Fibroblast of villous mesenchyme (primary cell): Measurements from ENCODE around the gene BCL2A1. TPM values are rescaled to one million over a fixed set of nuclear protein-coding genes. Genes with fewer than 3 reads are reported as not detected.

Experiments
- DNase-seq: peaks from one replicate; pipeline ENCODE4 v3.0.0-alpha.2; 2010; ENCODE audit warnings: low read depth
- H3K4me3 ChIP-seq: 2 replicates; pipeline ENCODE4 v1.5.1; 2011; ENCODE audit warnings: low read depth, mild to moderate bottlenecking, low read length
- CTCF ChIP-seq: IDR thresholded peaks from 2 replicates; pipeline ENCODE4 v1.5.1; 2012; ENCODE audit warnings: low read depth, mild to moderate bottlenecking, low read length; ENCODE audit not compliant: insufficient read depth
- total RNA-seq: library from RNA; depleted of rRNA; stranded (reverse); fragments of >200 nt; gene quantifications from 2 replicates; pipeline ENCODE4 v1.2.3, GENCODE V29; 2012

BCL2A1 gene
- total RNA-seq, 1 donor: not detected

GRCh38 chr15:79956354-79956939 lies 14.5 kb downstream of the BCL2A1 start:
- H3K4me3 ChIP-seq: no peak overlapping the region
- DNase-seq: peak; percentile 51
- TF ChIP-seq CTCF: no peak

DNA sequence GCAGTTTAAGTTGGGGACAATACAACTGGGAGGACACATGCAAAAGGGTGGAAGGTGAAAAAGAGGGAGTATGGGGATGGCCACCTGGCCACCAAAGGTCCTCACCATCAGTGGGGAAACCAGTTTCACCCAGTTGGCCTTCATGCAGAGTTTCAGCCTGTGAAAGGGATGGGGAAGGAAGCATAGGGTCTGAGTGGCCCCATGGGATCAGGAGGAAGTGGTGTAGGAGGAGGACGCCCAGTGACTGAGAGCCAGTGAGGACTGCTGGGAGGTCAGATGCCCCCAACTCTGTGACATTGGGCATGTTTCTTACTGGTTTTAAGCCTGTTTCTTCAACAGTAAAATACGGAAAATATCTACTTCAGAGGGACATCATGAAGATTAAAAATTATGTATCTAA lies 16.3 kb downstream of the BCL2A1 start:
- no peak for TF ChIP-seq CTCF
- DNase-seq: no peak
- no peak overlapping the region for H3K4me3 ChIP-seq

DNA sequence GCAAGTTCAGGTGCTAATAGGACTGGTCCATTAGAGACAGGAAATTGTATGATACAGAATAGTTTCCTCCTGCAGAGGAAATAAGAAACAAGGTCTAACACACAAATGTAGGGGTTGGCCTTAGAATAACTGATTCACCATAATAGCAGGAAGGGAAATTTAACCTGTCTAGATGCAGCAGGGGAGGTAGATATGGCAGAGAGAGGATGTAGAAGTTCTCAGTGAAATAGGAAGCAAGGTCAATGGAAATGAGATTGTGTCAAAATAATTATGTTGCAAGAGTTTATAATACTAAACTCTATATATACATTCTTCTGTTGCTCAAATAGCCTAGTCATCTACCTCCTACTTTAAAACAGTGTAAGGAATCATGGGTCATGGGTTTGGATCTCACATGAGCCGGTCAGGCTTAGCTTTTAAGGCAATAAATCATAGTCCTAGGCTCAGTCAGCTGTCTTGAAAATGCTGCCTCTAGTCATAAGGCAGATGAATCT lies 17.0 kb downstream of the BCL2A1 start:
- peak; percentile 56 for DNase-seq
- TF ChIP-seq CTCF: no peak

GRCh38 chr15:79952329-79952728 lies 18.7 kb downstream of the BCL2A1 start:
- no peak for DNase-seq
- TF ChIP-seq CTCF: no peak
- no peak overlapping the region for H3K4me3 ChIP-seq

More for the DNA sequence above, 17.0 kb downstream of the BCL2A1 start:
- no peak overlapping the region for H3K4me3 ChIP-seq

DNA sequence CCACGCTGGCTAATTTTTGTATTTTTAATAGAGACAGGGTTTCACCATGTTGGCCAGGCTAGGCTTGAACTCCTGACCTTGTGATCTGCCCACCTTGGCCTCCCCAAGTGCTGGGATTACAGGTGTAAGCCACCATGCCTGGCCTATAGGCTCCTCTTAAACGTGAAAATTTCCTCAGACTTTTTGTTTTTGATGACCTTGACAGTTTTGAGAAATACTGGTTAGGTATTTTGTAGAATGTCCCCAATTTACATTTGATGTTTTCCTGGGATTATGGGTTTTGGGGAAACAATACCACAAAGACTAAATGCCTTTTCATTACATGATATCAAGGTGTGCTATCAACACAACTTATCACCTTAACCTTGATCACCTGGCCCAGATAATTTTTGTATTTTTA lies 20.7 kb downstream of the BCL2A1 start:
- H3K4me3 ChIP-seq: no peak overlapping the region
- no peak for TF ChIP-seq CTCF
- DNase-seq: no peak

- no peak for TF ChIP-seq CTCF
- no peak overlapping the region for H3K4me3 ChIP-seq
- DNase-seq: no peak
These were observed 22.2 kb downstream of the BCL2A1 start for GRCh38 chr15:79948761-79949160.
